Stimulated activated CD8-positive, alpha-beta memory T cell treated with anti-CD3 and anti-CD28 coated beads, Interleukin-15, amount 100 ng/mL, for 4 hours (primary cell): ENCODE results near the gene KPNA2.
"Not testable (repeated sequence)": the region's sequence is repeated elsewhere in the genome, so short reads cannot be mapped to it uniquely, and the experiment has no call there.

Experiments
- DNase-seq, 2 donors: peaks; one replicate each; pipeline ENCODE4 v3.0.0-alpha.2; 2020; ENCODE audit warnings: low read depth in 2 of 2

Gene KPNA2

GRCh38 chr17:68057531-68057952, 22.0 kb downstream of the KPNA2 start:
- DNase-seq = peak in 1 of 2 donors; percentile 4

DNA sequence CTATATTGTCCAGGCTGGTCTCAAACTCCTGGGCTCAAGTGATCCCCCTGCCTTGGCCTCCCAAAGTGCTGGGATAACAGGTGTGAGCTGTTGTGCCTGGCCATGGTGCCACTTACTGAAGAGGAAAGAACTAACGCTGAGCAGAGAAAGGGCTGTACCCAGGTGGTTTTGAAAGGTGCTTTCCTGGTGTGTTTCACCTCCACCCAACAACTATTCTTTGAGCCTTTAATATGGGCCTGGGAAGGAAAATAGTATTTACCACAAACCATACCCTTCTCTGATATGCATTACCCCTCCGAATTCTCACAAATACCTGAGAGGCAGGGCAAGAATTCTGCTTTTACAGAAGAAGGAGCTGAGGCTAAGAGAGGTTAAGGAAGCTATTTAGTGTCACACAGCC, 24.8 kb downstream of the KPNA2 start:
- DNase-seq = no peak

GRCh38 chr17:68061512-68062313, 26.2 kb downstream of the KPNA2 start:
- no peak for DNase-seq

- not testable (repeated sequence) for DNase-seq
Observed at GRCh38 chr17:68065366-68065765, 29.8 kb downstream of the KPNA2 start.

GRCh38 chr17:68068512-68068911, 33.0 kb downstream of the KPNA2 start:
- DNase-seq = not testable (repeated sequence)

DNA sequence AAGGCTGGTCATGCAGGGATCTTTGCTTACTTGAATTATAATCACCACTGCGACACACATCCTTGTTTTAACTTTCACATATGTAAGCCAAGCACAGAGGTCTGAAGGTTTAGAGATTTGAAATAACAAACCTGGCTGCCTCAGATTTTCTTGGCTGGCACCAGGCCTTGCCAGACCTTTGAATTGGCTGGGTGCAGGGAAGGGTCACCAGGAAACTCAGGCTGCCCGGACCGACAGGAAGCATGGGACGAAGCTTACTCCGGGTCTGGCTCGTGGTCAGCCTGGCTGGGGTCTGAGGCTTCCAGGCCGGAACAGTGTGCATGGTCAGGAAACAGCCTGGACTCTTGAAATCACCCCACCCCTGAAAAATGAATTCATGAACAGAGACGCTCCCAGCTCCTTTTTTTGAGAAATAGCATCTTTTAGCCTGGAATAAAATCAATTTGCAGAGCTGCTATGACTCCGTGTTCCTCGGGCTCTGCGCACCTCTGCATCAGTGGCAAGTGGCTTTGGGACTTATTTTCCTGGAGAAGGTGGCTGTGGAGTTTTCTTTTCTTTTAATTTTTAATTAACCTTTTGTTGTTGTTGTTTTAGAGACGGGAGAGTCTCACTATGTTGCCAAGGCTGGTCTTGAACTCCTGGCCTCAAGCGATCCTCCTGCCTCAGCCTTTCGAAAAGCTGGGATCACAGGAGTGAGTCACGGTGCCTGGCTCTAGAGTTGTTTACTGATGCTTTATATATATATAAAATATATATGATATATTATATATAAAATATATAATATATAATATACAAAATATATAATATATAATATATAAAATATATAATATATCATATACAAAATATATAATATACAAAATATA, 35.3 kb downstream of the KPNA2 start:
- DNase-seq = not testable (repeated sequence)

DNA sequence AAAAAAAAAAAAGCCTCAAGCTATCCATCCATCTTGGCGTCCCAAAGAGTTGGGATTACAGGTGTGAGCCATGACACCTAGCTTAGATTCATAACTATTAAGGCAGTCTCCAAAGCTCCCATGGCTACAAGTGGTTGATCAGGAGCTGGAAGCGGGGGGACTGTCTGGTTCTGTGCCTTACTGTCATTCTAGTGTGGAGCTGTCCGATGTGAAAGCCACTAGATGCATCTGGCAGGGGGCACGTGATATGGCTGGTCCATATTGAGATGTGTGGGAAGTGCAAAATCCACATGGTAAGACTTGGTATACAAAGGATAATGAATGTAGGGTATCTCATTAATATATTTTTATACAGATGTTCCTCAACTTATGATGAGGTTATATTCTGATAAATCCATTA, 38.7 kb downstream of the KPNA2 start:
- no peak for DNase-seq

DNA sequence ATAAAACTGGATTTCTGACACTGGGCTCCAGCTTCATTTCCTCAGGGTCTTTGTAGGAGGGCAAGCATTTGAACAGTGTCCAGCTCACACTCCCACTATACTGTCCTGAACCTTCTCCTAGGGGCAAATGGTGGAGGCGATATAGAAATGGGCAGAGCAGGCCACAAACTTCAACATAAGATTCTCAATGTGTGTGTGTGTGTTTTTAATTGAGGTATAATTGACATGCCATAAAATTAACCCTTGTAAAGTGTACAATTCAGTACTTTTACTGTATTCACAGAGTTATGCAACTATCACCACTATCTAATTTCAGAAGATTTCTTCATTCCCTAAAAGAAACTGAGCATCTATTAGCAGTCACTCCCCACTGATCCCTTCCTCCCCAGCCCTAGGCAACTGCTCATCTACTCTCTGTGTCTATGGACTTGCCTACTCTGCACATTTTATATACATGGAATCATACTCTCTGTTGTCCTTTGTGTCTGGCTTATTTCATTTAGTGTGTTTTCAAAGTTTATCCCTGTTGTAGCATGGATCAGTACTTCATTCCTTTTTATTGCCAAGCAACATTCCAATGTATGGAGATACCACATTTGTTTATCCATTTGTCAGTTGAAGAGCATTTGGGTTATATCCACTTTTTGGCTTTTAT, 40.5 kb downstream of the KPNA2 start:
- DNase-seq = not testable (repeated sequence)

DNA sequence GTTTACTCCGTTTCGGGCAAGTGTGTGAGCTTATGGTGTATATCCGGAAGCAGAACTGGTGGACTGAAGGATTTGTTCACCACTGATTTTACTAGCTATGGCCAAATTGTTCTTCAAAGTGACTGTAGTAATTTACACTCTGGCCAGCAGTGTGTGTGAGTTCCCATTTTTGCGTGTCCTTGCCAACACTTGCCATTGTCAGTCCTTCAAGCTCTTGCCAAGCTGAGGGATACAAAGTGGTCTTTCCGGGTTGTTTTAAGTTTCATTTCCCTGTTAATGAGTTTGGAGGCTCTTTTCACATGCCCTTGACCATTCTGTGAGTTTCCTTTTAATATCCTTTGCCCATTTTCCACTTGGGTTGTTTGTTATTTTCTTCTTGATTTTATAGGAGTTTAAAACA, 42.0 kb downstream of the KPNA2 start:
- not testable (repeated sequence) for DNase-seq

- no peak for DNase-seq
Observed at GRCh38 chr17:68080411-68081150, 45.0 kb downstream of the KPNA2 start.

GRCh38 chr17:68081305-68082265, 46.0 kb downstream of the KPNA2 start:
- DNase-seq = not testable (repeated sequence)

- no peak for DNase-seq
Observed at GRCh38 chr17:68085771-68086381, 50.3 kb downstream of the KPNA2 start.

DNA sequence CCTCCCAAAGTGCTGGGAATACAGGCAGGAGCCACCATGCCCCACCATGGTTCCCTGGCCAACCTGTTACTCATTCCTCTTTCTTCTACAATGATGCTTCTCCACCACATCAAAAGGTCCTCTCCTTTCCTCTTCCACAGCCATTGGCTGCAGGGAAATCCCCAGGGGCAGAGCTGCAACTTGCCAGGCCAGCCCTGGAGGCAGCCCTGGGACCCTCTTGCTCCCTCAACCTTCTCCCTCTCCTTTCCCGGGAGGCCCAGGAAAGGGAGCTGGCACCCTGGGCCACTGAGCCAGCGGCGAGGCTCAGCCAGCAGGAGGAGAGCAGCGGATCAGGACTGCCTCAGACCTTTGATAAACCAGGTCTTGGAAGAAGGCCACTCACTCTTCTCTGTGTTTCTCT, 51.1 kb downstream of the KPNA2 start:
- DNase-seq = not testable (repeated sequence)

- not testable (repeated sequence) for DNase-seq
Observed at GRCh38 chr17:68087131-68087623, 51.6 kb downstream of the KPNA2 start.

- DNase-seq = no peak
Observed at GRCh38 chr17:68087851-68088250, 52.3 kb downstream of the KPNA2 start.

DNA sequence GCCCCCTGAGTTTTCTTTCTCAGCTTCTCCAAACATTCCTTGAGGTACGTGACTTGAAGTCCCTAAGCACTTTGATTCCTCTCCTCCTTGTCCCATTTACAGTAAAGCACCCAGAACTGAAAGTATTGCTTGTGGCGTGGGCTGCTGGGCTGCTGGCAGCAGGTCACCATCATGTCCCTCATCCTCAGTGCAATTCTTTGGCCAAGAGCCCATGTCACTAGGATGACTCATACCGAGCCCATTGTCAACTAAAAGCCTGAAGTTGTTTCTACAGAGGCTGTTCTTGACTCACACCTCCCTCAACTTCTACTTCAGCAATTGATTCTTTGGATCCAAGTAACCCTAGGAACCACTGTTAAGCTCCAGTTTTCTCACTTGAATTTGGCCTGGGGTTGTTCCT, 54.3 kb downstream of the KPNA2 start:
- no peak for DNase-seq

DNA sequence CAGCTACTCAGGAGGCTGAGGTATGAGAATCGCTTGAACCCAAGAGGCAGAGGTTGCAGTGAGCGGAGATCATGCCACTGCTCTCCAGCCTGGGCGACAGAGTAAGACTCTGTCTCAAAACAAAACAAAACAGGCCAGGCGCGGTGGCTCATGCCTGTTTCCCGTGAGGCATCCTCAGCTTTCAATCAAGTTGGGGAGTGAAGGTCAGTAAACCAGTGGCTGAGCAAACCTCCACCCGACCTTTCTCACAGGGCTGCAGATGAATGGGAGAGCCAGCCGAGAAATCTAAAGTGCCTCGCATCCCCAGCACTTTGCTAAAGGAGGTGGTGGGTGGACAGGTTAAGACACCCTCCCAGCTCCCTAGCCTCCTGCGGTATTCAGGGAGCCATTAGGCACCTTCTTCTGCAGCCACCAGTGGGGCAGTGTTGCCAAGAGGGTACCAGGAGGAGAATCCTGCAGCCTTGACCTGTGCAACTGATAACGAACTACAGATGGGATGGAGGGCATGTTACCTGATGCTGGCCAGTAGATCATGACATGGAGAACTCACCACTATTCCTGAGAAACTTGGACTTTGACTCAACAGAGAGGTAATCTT, 59.0 kb downstream of the KPNA2 start:
- DNase-seq = no peak

- DNase-seq = no peak
Observed at GRCh38 chr17:68095205-68095811, 59.8 kb downstream of the KPNA2 start.

GRCh38 chr17:68096111-68096510, 60.6 kb downstream of the KPNA2 start:
- no peak for DNase-seq
